Glomerular visceral epithelial cell (primary cell): ENCODE results near the gene DNER.
"Not testable (repeated sequence)": the region's sequence is repeated elsewhere in the genome, so short reads cannot be mapped to it uniquely, and the experiment has no call there.

Source experiments
- DNase-seq: peaks from one replicate; pipeline ENCODE4 v3.0.0-alpha.2; 2016; ENCODE audit errors: extremely low spot score

The DNER gene

DNA sequence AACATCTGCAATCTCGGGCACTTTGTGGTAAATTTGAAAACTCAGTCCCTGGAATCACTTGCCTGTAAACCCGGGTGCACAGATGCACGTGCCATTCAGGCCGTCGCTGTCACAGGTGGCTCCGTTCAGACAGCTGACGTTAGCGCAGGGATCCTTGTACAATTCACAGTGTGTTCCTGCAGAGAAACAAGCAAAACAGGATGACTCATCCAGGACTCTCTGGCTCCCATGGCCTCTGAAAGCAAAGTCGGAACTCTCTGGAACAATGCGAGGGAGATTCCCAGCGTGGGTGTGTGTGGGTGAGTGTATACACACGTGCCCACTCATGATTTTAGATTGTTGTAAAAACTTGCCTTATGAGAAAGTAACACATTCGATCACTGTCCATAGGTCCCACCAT is 307.2 kb downstream of the DNER start:
- no peak for DNase-seq

- DNase-seq, result no peak
These were observed 308.6 kb downstream of the DNER start for GRCh38 chr2:229405796-229406195.

GRCh38 chr2:229403296-229403695 is 311.1 kb downstream of the DNER start:
- no peak for DNase-seq

GRCh38 chr2:229401171-229401865 is 313.0 kb downstream of the DNER start:
- no peak for DNase-seq

GRCh38 chr2:229393926-229394325 is 320.4 kb downstream of the DNER start:
- no peak for DNase-seq

- DNase-seq, result no peak
These were observed 322.2 kb downstream of the DNER start for GRCh38 chr2:229392196-229392595.

DNA sequence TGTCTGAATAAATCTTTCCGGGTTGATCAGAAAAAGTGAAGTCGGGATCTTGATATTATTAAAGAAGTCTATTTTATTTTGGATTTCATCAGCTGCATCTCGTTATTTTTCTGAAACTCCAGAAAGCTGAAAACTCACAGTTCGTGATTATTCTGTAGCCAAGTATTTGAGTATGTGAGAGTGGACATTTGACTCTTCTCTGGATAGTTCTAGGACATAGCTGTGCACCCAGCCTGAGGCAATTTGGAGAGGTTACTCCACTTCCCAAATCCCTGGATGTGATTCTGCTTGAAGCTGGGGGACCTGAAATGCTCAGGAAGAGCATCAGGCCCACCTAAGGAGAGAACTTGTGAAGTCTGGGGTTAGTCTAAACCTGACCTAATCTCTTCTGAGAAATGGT is 325.6 kb downstream of the DNER start:
- no peak for DNase-seq

GRCh38 chr2:229387866-229388265 is 326.5 kb downstream of the DNER start:
- no peak for DNase-seq

DNA sequence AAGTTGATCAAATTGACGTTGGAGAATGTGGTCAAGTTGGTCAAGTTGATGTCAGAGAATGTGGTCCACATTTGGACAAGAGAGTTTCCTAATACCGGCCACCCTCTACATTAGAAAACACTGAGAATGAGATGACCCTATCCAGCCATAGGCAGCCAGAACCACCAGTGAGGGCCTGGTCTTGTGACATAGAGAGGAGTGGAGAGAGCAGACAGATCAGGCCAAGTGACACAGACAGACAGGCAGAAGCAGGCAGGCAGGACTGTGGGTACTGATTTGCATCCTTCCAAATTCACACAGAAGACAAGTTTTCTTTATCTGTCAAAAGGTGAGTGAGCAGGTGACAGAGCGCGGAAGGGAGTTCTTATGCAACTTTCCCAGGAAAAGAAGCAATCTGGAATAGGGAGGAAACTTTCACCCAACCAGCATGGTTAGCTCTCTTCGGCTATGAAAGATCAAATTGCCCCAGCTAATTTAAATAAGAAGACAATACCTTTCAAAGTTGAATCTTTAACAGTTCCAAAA is 334.2 kb downstream of the DNER start:
- no peak for DNase-seq

DNA sequence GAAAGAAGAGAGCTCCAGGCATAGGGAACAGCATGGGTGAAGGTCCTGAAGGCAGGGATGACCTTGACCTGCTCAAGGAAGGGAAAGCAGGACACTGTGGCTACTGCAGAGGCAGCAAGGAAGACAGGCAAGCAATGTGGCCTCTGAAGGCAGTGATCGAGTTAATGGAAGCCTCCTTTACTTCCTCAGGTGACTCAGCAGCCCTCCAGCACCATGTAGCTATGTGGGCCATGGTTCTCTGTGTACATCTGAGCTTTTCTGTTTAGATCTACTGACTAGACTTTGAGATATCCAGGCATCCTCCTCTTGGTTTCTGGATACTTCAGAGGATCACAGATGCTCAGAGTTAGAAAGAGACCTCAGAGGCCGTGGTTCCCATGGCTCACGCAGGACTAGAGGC is 336.0 kb downstream of the DNER start:
- DNase-seq, result no peak

- no peak for DNase-seq
These were observed 337.5 kb downstream of the DNER start for GRCh38 chr2:229376866-229377265.

DNA sequence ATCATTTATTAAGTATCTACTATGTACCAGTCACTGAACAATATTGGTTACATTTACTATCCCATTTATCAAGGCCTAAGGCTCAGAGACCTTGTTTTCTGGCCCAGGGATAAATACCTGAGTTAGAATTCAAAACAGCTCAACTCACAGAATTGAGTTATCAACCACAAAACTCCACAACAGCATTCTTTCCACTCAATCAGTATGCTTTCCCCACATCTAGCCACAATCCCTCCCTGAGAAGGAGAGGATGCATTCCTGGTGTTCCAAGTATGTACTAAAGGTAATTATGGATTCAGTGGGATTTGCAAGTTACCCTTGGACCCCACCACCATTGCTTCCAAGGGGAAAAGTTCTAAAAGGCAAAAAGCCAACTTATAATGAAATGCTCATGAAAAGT is 339.1 kb downstream of the DNER start:
- no peak for DNase-seq

DNA sequence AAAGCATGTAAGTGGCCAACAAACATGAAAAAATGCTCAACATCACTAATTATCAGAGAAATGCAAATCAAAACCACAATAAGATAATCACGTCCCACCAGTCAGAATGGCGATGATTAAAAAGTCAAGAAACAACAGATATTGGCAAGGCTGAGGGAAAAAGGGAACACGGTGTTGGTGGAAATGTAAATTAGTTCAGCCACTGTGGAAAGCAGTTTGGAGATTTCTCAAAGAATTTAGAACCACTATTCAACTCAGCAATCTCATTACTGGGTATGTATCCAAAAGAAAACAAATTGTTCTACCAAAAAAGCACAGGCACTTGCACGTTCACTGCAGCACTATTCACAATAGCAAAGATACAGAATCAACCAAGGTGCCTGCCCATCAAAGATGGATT is 341.0 kb downstream of the DNER start:
- not testable (repeated sequence) for DNase-seq

- no peak for DNase-seq
These were observed 342.1 kb downstream of the DNER start for GRCh38 chr2:229372207-229372606.

- DNase-seq, result no peak
These were observed 343.3 kb downstream of the DNER start for GRCh38 chr2:229371086-229371485.

DNA sequence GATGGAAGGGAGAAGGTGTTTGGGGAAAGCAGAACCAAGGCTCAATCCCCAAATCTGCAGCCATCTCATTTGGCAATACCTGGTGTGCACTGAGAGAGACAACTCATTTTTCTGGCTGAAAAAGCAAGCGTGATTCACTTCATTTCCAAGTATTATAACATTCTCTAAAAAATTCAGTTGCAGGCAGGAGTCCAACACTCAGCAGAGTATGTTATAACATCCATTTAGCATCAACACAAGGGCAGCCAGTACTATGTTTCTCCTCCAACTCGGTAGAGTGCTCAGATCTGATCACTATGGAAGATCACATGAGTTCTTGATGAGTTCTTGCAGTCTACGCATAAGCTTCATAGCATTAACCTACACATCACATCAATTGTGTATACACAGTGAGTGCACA is 343.8 kb downstream of the DNER start:
- no peak for DNase-seq

- no peak for DNase-seq
These were observed 351.1 kb downstream of the DNER start for GRCh38 chr2:229363185-229363814.

DNA sequence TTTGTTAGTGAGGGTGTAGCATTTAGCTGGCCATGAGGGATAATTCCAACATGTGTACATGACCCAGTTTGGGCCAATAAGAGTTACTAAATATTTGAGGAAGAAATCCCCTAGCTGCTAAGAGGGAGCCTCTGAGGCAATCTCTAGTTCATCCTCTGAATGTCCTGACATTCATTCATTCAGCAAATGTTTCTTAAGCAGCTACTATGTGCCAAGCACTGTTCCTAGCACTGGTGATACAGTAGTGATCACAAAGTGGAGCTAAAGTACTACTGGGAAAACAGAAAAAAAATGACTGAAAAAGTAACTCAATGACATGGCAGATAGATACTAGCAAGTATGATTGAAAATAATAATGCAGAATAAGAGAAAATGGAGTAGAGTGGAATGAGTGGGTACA is 363.5 kb downstream of the DNER start:
- DNase-seq, result no peak

GRCh38 chr2:229350117-229350805 is 364.1 kb downstream of the DNER start:
- no peak for DNase-seq

DNA sequence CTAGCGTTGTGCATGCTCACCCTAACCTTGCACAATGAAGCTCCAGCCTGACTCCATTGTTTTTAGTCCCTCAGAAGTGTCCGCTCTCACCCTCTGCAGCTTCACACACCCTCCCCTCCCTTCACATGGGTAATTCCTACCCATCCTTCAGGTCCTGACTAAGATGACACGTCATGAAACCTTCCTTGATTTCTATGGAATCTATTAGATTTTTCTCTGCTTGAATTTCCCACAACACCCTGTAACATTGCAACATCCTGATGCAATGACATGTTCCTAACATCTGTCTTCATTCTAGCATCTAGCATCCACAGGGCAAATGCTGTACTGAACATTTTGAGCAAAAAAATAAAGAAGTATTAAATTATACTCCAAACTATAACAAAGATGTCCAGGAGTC is 366.2 kb downstream of the DNER start:
- DNase-seq, result no peak

DNA sequence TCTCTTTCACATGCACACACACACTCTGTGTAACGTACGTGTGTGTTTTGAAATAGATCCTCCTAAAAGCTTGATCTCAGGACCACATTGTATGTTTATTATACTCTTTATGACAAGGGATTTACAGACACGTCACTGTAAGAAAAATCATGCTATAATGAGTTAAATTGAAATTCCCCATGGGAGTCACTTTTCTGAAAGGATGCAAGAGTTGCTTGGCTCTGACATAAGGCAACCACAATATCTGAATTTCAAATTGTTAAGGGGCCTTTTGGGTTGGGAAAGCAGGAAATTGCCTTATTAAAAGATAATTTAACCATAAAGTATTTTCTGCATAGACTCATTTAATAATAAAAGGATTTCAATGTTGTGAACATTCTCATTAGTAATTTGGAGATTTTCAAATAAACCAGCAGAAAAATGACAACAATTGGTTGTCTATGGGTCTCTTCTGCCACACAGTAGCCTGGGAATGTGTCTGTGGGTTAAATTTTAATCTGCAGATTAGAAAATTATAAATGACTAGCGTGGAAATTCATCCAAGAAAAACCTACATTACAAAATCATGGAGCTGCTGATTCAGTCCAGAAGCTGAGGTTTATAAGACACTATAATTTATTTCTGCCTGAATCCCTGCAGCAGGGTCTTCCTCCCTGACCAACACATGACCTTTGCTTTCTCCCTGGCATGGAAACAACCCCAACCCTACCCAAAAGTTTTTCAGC is 367.4 kb downstream of the DNER start:
- DNase-seq, result no peak

GRCh38 chr2:229344955-229345354 is 369.4 kb downstream of the DNER start:
- DNase-seq, result no peak
